Stomach (tissue), 9 donors: Measurements from ENCODE around the gene NUB1. TPM values are rescaled to one million over a fixed set of nuclear protein-coding genes. Genes with fewer than 3 reads are reported as not detected.

Experiments used
- DNase-seq, 2 donors: peaks; one replicate each; pipeline versions ENCODE4 v3.0.0 to v3.0.0-alpha.2; 2013 to 2019
- H3K27ac ChIP-seq, 5 donors: fragments of 200-600 bp in 4 of 5; sonication (generic) in 4 of 5; one replicate each; pipeline ENCODE4 v1.5.1; 2013 to 2019; ENCODE audit warnings: mild to moderate bottlenecking in 1 of 5, moderate library complexity in 1 of 5
- H3K27me3 ChIP-seq, 3 donors: fragments of 200-600 bp; sonication (generic); one replicate each; pipeline ENCODE4 v1.5.1; 2017 to 2019; ENCODE audit warnings: mixed run types in 1 of 3
- H3K36me3 ChIP-seq, 4 donors: fragments of 200-600 bp; sonication (generic); 1 replicate in 3 of 4; 2 replicates in 1 of 4; pipeline ENCODE4 v1.5.1; 2016 to 2019
- H3K4me1 ChIP-seq, 4 donors: fragments of 200-600 bp; sonication (generic); one replicate each; pipeline ENCODE4 v1.5.1; 2016 to 2019
- H3K4me3 ChIP-seq, 4 donors: fragments of 200-600 bp; sonication (generic) in 3 of 4; one replicate each; pipeline ENCODE4 v1.5.1; 2016 to 2019; ENCODE audit warnings: mild to moderate bottlenecking in 1 of 4
- H3K9me3 ChIP-seq, 4 donors: fragments of 200-600 bp; sonication (generic); one replicate each; pipeline ENCODE4 v1.5.1; 2016 to 2019
- EP300 ChIP-seq: sonication (generic); formaldehyde crosslinking; IDR thresholded peaks from one replicate; pipeline ENCODE4 v1.6.1; 2017; ENCODE audit warnings: antibody characterized with exemption
- POLR2A ChIP-seq, 4 donors: fragments of 450-650 bp; IDR thresholded peaks; one replicate each; pipeline ENCODE4 v1.6.1; 2016; ENCODE audit warnings: antibody characterized with exemption in 4 of 4, control low read depth in 2 of 4, mild to moderate bottlenecking in 1 of 4, moderate library complexity in 1 of 4
- POLR2AphosphoS5 ChIP-seq, 3 donors: sonication (generic); formaldehyde crosslinking; IDR thresholded peaks; one replicate each; pipeline ENCODE4 v1.6.1; 2016; ENCODE audit warnings: antibody characterized with exemption in 3 of 3
- WGBS, 5 donors: extraction: QIAGEN DNeasy Blood & Tissue Kit in 3 of 5; methylation state at CpG; one replicate each; pipeline versions ENCODE4 v1.1.5 to v1.1.7; 2013 to 2018; 5-methylcytosine and 5-hydroxymethylcytosine counted together
- intact Hi-C: fragments of 100-400 bp; cut with DNase I; formaldehyde crosslinking; loops from one replicate; pipeline ENCODE4 v1.15.1; 2023; ENCODE audit warnings: low total_unique reads
- polyA plus RNA-seq, 3 donors: library from polyadenylated mRNA; stranded (reverse); fragments of 200-250 nt; gene quantifications; one replicate each; pipeline ENCODE4 v1.2.3, GENCODE V29; 2013
- total RNA-seq, 5 donors: library from RNA; depleted of rRNA; stranded (reverse); fragments of >200 nt; gene quantifications; one replicate each; pipeline versions ENCODE4 v1.1.0 to v1.2.3, GENCODE V29; 2014 to 2016
- TF ChIP-seq, protein P1 (sequence below), 7 experiments: fragments of 450-650 bp in 4 of 7; fragments of 200-600 bp in 3 of 7; sonication (generic) in 3 of 7; IDR thresholded peaks; one replicate each; pipeline ENCODE4 v1.5.1; 2016 to 2019; ENCODE audit warnings: antibody characterized with exemption in 7 of 7, control low read depth in 2 of 7, mild to moderate bottlenecking in 1 of 7
- donor health status: healthy with polysubstance abuse.
- donor health status: Bipolar disorder and iron deficiency.
- donor health status: healthy.

The NUB1 gene
- total and polyA plus RNA-seq, 8 donors = 16.3 to 121 (median 32.5) TPM

DNA sequence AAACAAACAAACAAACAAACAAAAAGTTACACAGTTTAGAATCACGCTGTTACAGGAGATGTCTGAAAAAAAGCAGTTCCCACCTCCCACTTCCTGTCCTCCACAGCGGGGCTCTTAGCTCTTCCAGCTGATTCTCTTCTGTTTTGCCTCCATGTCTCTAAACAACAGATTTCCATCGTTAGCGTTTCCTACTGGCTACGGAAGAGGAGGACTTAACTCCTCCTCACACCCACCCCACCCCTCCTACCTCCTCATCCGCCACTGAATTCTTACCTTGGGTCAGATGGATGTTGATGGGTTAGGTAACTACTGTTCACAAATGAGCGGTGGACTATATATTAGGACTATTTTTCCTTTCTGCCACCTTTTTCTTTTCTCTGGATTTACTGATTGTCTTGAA, 36.8 kb upstream of the NUB1 start:
- H3K27me3 ChIP-seq = peaks cover 4 to 78% (median 22%) of the 10 kb centered on the region in 3 donors
- intact Hi-C loops = loop anchor here (10.0 kb wide), 1 partner anchor 60 kb away; the partner anchor contains the start of gene SMARCD3
- DNase-seq = peak in 1 of 2 donors; percentile 53
- TF ChIP-seq, protein P1, sequence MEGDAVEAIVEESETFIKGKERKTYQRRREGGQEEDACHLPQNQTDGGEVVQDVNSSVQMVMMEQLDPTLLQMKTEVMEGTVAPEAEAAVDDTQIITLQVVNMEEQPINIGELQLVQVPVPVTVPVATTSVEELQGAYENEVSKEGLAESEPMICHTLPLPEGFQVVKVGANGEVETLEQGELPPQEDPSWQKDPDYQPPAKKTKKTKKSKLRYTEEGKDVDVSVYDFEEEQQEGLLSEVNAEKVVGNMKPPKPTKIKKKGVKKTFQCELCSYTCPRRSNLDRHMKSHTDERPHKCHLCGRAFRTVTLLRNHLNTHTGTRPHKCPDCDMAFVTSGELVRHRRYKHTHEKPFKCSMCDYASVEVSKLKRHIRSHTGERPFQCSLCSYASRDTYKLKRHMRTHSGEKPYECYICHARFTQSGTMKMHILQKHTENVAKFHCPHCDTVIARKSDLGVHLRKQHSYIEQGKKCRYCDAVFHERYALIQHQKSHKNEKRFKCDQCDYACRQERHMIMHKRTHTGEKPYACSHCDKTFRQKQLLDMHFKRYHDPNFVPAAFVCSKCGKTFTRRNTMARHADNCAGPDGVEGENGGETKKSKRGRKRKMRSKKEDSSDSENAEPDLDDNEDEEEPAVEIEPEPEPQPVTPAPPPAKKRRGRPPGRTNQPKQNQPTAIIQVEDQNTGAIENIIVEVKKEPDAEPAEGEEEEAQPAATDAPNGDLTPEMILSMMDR (IDR thresholded peaks at IDR 0.05) = no peak
- TF ChIP-seq POLR2A (IDR thresholded peaks at IDR 0.05) (no peak), POLR2AphosphoS5 (IDR thresholded peaks at IDR 0.05) (no peak), EP300 (no peak)
- H3K27ac ChIP-seq = no peak overlapping the region
- H3K4me3 ChIP-seq = no peak overlapping the region
- no peaks in the 10 kb centered on the region for H3K9me3 ChIP-seq
- peaks cover 9 to 15% (median 10%) of the 10 kb centered on the region in 4 donors for H3K4me1 ChIP-seq
- no peaks in the 10 kb centered on the region for H3K36me3 ChIP-seq
- WGBS, 5 donors = 20 to 28% (median 22%) methylated on average over 7 of the region's 7 CpGs

DNA sequence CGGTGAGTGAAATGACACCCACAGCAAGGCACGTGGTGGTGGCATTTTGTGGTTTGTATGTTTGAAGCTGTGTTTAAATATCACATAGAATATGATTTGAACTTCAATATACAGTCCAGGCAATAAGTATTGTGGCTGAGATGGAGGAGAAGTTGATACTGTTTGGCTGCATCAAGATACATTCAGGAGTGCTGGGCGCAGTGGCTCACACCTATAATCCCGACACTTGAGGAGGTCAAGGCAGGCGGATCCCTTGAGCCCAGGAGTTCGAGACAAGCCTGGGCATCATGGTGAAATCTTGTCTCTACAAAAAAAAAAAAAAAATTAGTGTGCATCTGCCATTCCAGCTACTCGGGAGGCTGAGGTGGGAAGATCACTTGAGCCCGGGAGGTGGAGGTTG, 35.2 kb upstream of the NUB1 start:
- 75 to 81% (median 77%) methylated on average over 8 of the region's 8 CpGs for WGBS, 5 donors
- TF ChIP-seq POLR2AphosphoS5 (IDR thresholded peaks at IDR 0.05) = no peak
- no peak for TF ChIP-seq EP300
- TF ChIP-seq, protein P1 (IDR thresholded peaks at IDR 0.05) = no peak
- TF ChIP-seq POLR2A (IDR thresholded peaks at IDR 0.05) = no peak
- Histone ChIP-seq H3K9me3 (peaks cover 0 to 4% (median 2%) of the 10 kb centered on the region in 4 donors), H3K4me1 (peaks cover 9 to 15% (median 10%) of the 10 kb centered on the region in 4 donors), H3K27me3 (peaks cover 4 to 78% (median 22%) of the 10 kb centered on the region in 3 donors), H3K36me3 (no peaks in the 10 kb centered on the region), H3K27ac (no peak overlapping the region), H3K4me3 (no peak overlapping the region)
- intact Hi-C loops = loop anchor here (10.0 kb wide), 1 partner anchor 62 kb away; the partner anchor contains the start of gene SMARCD3
- no peak for DNase-seq

DNA sequence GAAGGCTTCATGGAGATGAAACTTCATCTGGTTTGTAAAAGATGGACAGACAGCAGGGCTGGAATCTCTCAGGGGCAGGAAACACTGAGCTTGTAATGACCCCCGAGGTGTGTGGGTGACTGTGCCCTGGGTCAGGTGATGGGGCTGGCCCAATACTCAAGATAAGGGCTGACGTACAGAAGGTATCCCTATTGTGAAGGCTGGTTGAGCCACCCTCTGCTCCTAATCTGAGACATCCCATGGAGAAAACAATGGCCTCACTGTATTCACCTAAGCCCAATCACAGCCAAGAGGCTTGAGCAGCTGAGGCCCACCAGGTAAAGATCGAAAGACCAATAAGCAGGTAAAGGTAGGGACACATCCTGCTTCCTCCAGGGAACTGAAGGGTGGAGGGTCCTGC, 34.8 kb upstream of the NUB1 start:
- peaks cover 9 to 15% (median 10%) of the 10 kb centered on the region in 4 donors for H3K4me1 ChIP-seq
- H3K36me3 ChIP-seq = no peaks in the 10 kb centered on the region
- intact Hi-C loops = loop anchor here (10.0 kb wide), 1 partner anchor 62 kb away; the partner anchor contains the start of gene SMARCD3
- WGBS, 5 donors = 30 to 57% (median 37%) methylated on average over 3 of the region's 3 CpGs
- peaks cover 4 to 73% (median 22%) of the 10 kb centered on the region in 3 donors for H3K27me3 ChIP-seq
- no peak overlapping the region for H3K27ac ChIP-seq
- no peak overlapping the region for H3K4me3 ChIP-seq
- TF ChIP-seq POLR2AphosphoS5 (IDR thresholded peaks at IDR 0.05) = no peak
- no peak for DNase-seq
- H3K9me3 ChIP-seq = peaks cover 0 to 7% (median 5%) of the 10 kb centered on the region in 4 donors

DNA sequence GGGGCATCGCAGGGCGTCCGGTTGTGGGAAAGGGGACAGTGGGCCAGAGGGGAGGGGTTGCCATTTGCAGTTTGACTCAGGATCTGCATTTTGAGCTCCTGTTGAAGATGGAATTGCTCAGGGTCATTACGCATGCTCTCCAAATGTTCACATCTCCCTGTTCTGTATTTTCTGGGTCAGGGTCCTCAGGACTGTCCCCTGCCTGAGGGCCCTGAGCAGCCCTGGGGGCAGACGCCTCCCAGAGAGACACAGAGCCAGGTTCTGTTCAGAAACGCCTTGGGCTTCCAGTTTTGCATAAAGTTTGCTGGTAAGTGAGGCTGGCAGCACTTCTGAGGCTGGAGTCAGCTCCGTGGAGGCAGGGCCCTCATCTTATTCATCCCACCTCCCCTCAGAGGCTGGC, 34.1 kb upstream of the NUB1 start:
- peaks cover 0 to 7% (median 5%) of the 10 kb centered on the region in 4 donors for H3K9me3 ChIP-seq
- TF ChIP-seq EP300 (no peak), POLR2A (IDR thresholded peaks at IDR 0.05) (no peak), POLR2AphosphoS5 (IDR thresholded peaks at IDR 0.05) (no peak)
- TF ChIP-seq, protein P1 (IDR thresholded peaks at IDR 0.05) = no peak
- H3K27me3 ChIP-seq = peaks cover 4 to 66% (median 18%) of the 10 kb centered on the region in 3 donors
- peaks cover 9 to 15% (median 10%) of the 10 kb centered on the region in 4 donors for H3K4me1 ChIP-seq
- H3K36me3 ChIP-seq = no peaks in the 10 kb centered on the region
- H3K4me3 ChIP-seq = no peak overlapping the region
- intact Hi-C loops = loop anchor here (10.0 kb wide), 1 partner anchor 63 kb away; the partner anchor contains the start of gene SMARCD3
- no peak overlapping the region for H3K27ac ChIP-seq
- WGBS, 5 donors = 50 to 88% (median 81%) methylated on average over 2 to 7 of the region's 7 CpGs
- no peak for DNase-seq

DNA sequence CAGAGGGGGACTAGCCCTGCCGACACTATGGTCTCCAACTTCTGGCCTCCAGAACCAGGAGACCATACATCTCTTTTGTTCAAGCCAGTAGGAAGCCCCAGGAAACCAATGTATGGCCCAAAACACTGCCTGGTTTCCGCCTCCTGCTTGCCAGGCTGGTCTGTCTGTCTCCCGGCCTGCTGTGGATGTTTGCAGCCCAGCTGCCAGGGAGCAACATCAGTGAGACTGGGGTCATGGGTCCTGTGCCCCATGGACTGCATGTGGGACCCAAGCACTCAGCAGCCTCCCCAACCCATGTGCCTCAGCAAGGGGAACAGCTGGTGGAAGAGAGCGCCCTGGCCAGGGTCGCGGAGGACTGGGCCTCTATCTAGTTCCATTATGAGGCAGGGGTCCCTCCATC, 33.4 kb upstream of the NUB1 start:
- peaks cover 0 to 7% (median 5%) of the 10 kb centered on the region in 4 donors for H3K9me3 ChIP-seq
- no peak for DNase-seq
- H3K27ac ChIP-seq = no peak overlapping the region
- H3K27me3 ChIP-seq = peaks cover 4 to 59% (median 12%) of the 10 kb centered on the region in 3 donors
- intact Hi-C loops = loop anchor here (10.0 kb wide), 1 partner anchor 63 kb away; the partner anchor contains the start of gene SMARCD3
- no peak overlapping the region for H3K4me3 ChIP-seq
- TF ChIP-seq POLR2AphosphoS5 (IDR thresholded peaks at IDR 0.05) (no peak), POLR2A (IDR thresholded peaks at IDR 0.05) (no peak), EP300 (no peak)
- TF ChIP-seq, protein P1 (IDR thresholded peaks at IDR 0.05) = no peak
- 86 to 96% (median 91%) methylated on average over 6 of the region's 6 CpGs for WGBS, 5 donors
- H3K4me1 ChIP-seq = peaks cover 6 to 11% (median 7%) of the 10 kb centered on the region in 4 donors
- H3K36me3 ChIP-seq = no peaks in the 10 kb centered on the region
